ENCODE measurements around the gene CNTN4. TPM values are rescaled to one million over a fixed set of nuclear protein-coding genes. Genes with fewer than 3 reads are reported as not detected.
A peak's percentile ranks its signal among the peaks of the same experiment; 100 is the strongest.

Gene CNTN4
- total and polyA plus RNA-seq, 2 of the 8 experiments (the other 6 are each of a cell fraction or from before 2014, with no cell fraction given) = 0.41 to 2.2 TPM

DNA sequence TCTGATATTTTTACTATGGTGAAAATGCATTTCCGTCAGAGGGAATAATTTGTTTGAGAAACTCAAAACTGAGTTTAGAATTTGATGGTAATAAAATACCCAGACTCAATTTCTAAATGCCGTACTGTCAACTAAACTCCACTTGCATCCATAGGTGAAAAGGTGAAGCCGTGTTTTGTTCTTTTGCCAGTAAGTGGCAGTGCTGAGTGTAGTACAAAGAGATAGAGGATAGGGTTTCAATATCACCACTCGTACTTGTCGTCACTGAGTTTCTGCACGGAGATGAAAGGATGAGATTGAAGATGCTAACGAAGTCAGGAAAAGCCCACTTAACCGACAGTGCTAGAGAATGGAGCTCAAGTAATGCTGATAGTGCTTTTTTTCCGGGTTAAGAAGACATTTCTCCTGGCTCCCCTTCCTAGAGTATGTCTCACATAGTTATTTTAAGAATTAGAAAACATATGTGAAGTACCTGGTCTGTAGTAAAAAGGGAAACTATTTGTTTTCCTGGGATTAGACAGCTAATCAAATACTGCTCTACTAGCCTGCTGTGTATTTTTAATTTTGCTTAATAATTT is 666.4 kb downstream of the CNTN4 start (continued):
- TF ChIP-seq SIRT6 (IDR thresholded peaks at IDR 0.05; ENCODE audit: low read length) (no peak), SUZ12 (IDR thresholded peaks at IDR 0.05; ENCODE audit: low read length) (no peak), RXRA (IDR thresholded peaks at IDR 0.05; ENCODE audit: insufficient read depth, low read depth, low read length) (peak; percentile 81; the same call in 1 of the 2 replicates), RBBP5 (IDR thresholded peaks at IDR 0.05; ENCODE audit: borderline replicate concordance, low read depth, low read length) (no peak), CHD1 (IDR thresholded peaks at IDR 0.05; ENCODE audit: low read depth, low read length) (no peak), JUND (IDR thresholded peaks at IDR 0.05; ENCODE audit: low read length) (no peak), RAD21 (IDR thresholded peaks at IDR 0.05 in 1 of 2, conservative IDR thresholded peaks at IDR 0.05 in 1 of 2; ENCODE audit: low read depth in 2 of 2, low read length in 2 of 2) (peak; percentile 71 to 74)
- TF ChIP-seq, protein P1, sequence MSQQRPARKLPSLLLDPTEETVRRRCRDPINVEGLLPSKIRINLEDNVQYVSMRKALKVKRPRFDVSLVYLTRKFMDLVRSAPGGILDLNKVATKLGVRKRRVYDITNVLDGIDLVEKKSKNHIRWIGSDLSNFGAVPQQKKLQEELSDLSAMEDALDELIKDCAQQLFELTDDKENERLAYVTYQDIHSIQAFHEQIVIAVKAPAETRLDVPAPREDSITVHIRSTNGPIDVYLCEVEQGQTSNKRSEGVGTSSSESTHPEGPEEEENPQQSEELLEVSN (IDR thresholded peaks at IDR 0.05) = no peak
